SU-DHL-6 (cell line): ENCODE data around the gene COX10.

Source experiments
- H2AFZ ChIP-seq: fragments of 200-600 bp; sonication (generic); 2 replicates; pipeline ENCODE4 v1.6.1; 2014; ENCODE audit warnings: low read depth, mild to moderate bottlenecking, moderate library complexity, mixed read lengths, antibody characterized with exemption, low read length; ENCODE audit not compliant: severe bottlenecking
- H3F3A ChIP-seq: fragments of 200-600 bp; shearing (Covaris generic); 2 replicates; pipeline ENCODE4 v1.6.0; 2016; ENCODE audit warnings: antibody characterized with exemption, mild to moderate bottlenecking; ENCODE audit not compliant: insufficient read depth
- H3K27ac ChIP-seq: fragments of 200-600 bp; sonication (generic); 2 replicates; pipeline ENCODE4 v1.5.1; 2016; ENCODE audit warnings: low read depth, mild to moderate bottlenecking, low read length, moderate library complexity, mixed read lengths
- H3K27me3 ChIP-seq: fragments of 200-600 bp; sonication (generic), shearing (Covaris generic); 2 replicates; pipeline ENCODE4 v1.6.0; 2014; ENCODE audit warnings: mild to moderate bottlenecking, low read length
- H3K36me3 ChIP-seq: fragments of 200-600 bp; sonication (generic); 2 replicates; pipeline ENCODE4 v1.6.1; 2014; ENCODE audit warnings: mild to moderate bottlenecking, low read length, mixed read lengths
- H3K4me2 ChIP-seq: fragments of 300-600, 200-600 bp; shearing (Covaris generic), sonication (generic); 2 replicates; pipeline ENCODE4 v1.6.0; 2014; ENCODE audit warnings: low read length, low read depth, mild to moderate bottlenecking; ENCODE audit not compliant: poor library complexity, severe bottlenecking
- H3K4me3 ChIP-seq: fragments of 200-600 bp; sonication (generic); 2 replicates; pipeline ENCODE4 v1.5.1; 2014; ENCODE audit warnings: antibody characterized with exemption, low read length, mild to moderate bottlenecking, mixed read lengths; ENCODE audit not compliant: insufficient read depth, poor library complexity, severe bottlenecking
- H3K79me2 ChIP-seq: fragments of 200-600 bp; sonication (generic); 2 replicates; pipeline ENCODE4 v1.6.1; 2014; ENCODE audit warnings: mild to moderate bottlenecking, low read length, moderate library complexity; ENCODE audit not compliant: insufficient read depth
- H3K9ac ChIP-seq: fragments of 200-600 bp; sonication (generic); 2 replicates; pipeline ENCODE4 v1.7.0; 2014; ENCODE audit warnings: mild to moderate bottlenecking, low read length
- H3K9me2 ChIP-seq: fragments of 200-600 bp; sonication (generic); replicated peaks from 2 replicates; pipeline ENCODE4 v1.6.1; 2014; ENCODE audit warnings: low read length; ENCODE audit not compliant: insufficient read depth
- H3K9me3 ChIP-seq: fragments of 200-600 bp; sonication (generic); 2 replicates; pipeline ENCODE4 v1.6.1; 2014; ENCODE audit warnings: low read length, mixed read lengths; ENCODE audit not compliant: insufficient read depth
- H4K20me1 ChIP-seq: fragments of 200-600 bp; sonication (generic); 2 replicates; pipeline ENCODE4 v1.6.1; 2014; ENCODE audit warnings: low read depth, mild to moderate bottlenecking, antibody characterized with exemption, low read length, moderate library complexity, mixed read lengths
- EZH2phosphoT487 ChIP-seq: fragments of 200-600 bp; sonication (generic), shearing (Covaris generic); conservative IDR thresholded peaks from 2 replicates; pipeline ENCODE4 v1.6.1; 2018; ENCODE audit warnings: mild to moderate bottlenecking, antibody characterized with exemption, low read length, moderate library complexity, mixed read lengths
- TF ChIP-seq, protein P1 (sequence below): fragments of 200-600 bp; sonication (generic); IDR thresholded peaks from one replicate; pipeline ENCODE4 v1.5.1; 2017; ENCODE audit warnings: antibody characterized with exemption, mild to moderate bottlenecking, low read length, moderate library complexity; ENCODE audit not compliant: insufficient read depth, poor library complexity, severe bottlenecking

Gene COX10

DNA sequence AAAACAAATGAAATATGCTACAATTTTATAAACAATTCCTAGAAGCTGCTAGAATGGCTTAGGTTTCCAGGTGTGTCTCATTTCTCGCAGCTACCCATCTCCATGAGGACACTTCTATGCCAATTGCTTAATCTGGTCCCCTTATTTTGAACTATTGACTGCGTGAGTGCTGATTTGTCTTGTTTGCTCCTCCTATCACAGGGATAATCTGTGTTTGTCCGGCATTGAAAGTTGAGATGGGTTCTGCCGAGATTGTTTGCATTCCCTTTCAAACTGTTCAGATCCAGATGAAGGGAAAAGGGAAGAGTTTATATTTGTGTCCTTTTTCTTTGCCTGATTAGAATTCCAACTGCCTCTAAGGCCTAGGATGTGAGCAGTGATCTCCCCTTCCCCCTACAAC is 21.7 kb upstream of the COX10 start:
- Histone ChIP-seq H2AFZ (no peak overlapping the region), H3K4me2 (no peak overlapping the region), H3K36me3 (no peaks in the 10 kb centered on the region), H3K4me3 (no peak overlapping the region), H3F3A (0 out of 2 replicates have a peak, but pooled peaks cover 3% of the 10 kb centered on the region), H4K20me1 (peaks cover 18% of the 10 kb centered on the region), H3K9me3 (no peaks in the 10 kb centered on the region), H3K27me3 (no peaks in the 10 kb centered on the region), H3K9me2 (no peaks in the 10 kb centered on the region), H3K79me2 (peaks cover 22% of the 10 kb centered on the region), H3K9ac (no peak overlapping the region), H3K27ac (no peak overlapping the region)
- TF ChIP-seq EZH2phosphoT487: no peak
- TF ChIP-seq, protein P1, sequence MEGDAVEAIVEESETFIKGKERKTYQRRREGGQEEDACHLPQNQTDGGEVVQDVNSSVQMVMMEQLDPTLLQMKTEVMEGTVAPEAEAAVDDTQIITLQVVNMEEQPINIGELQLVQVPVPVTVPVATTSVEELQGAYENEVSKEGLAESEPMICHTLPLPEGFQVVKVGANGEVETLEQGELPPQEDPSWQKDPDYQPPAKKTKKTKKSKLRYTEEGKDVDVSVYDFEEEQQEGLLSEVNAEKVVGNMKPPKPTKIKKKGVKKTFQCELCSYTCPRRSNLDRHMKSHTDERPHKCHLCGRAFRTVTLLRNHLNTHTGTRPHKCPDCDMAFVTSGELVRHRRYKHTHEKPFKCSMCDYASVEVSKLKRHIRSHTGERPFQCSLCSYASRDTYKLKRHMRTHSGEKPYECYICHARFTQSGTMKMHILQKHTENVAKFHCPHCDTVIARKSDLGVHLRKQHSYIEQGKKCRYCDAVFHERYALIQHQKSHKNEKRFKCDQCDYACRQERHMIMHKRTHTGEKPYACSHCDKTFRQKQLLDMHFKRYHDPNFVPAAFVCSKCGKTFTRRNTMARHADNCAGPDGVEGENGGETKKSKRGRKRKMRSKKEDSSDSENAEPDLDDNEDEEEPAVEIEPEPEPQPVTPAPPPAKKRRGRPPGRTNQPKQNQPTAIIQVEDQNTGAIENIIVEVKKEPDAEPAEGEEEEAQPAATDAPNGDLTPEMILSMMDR: no peak

GRCh38 chr17:14048169-14048568 is 21.1 kb upstream of the COX10 start:
- no peak overlapping the region for H3K27ac ChIP-seq
- no peaks in the 10 kb centered on the region for H3K27me3 ChIP-seq
- no peak overlapping the region for H3K4me3 ChIP-seq
- H3K9me2 ChIP-seq: no peaks in the 10 kb centered on the region
- no peak overlapping the region for H2AFZ ChIP-seq
- no peaks in the 10 kb centered on the region for H3K9me3 ChIP-seq
- H3F3A ChIP-seq: 0 out of 2 replicates have a peak, but pooled peaks cover 1% of the 10 kb centered on the region
- peaks cover 14% of the 10 kb centered on the region for H4K20me1 ChIP-seq
- no peak overlapping the region for H3K4me2 ChIP-seq
- no peak for TF ChIP-seq EZH2phosphoT487
- TF ChIP-seq, protein P1: no peak
- H3K9ac ChIP-seq: no peak overlapping the region
- H3K36me3 ChIP-seq: no peaks in the 10 kb centered on the region
- H3K79me2 ChIP-seq: peaks cover 23% of the 10 kb centered on the region

- Histone ChIP-seq H3K79me2 (peaks cover 43% of the 10 kb centered on the region), H3K9me3 (no peaks in the 10 kb centered on the region)
Measured at GRCh38 chr17:14050616-14051015, 18.7 kb upstream of the COX10 start.

More at GRCh38 chr17:14050616-14051015, 18.7 kb upstream of the COX10 start:
- 0 out of 2 replicates have a peak, but pooled peaks cover 11% of the 10 kb centered on the region for H4K20me1 ChIP-seq
- H2AFZ ChIP-seq: no peak overlapping the region
- H3F3A ChIP-seq: no peaks in the 10 kb centered on the region
- H3K27me3 ChIP-seq: no peaks in the 10 kb centered on the region
- no peaks in the 10 kb centered on the region for H3K9me2 ChIP-seq
- H3K9ac ChIP-seq: no peak overlapping the region
- H3K27ac ChIP-seq: no peak overlapping the region
- H3K36me3 ChIP-seq: no peaks in the 10 kb centered on the region
- no peak overlapping the region for H3K4me3 ChIP-seq
- no peak overlapping the region for H3K4me2 ChIP-seq
- TF ChIP-seq, protein P1: no peak
- TF ChIP-seq EZH2phosphoT487: no peak
